Aorta (tissue), 5 donors: Measurements from ENCODE around the gene SLC9A3. TPM values are rescaled to one million over a fixed set of nuclear protein-coding genes. Genes with fewer than 3 reads are reported as not detected.
A peak's percentile ranks its signal among the peaks of the same experiment; 100 is the strongest.

ENCODE experiments used
- ATAC-seq: fragments of 200-7000 bp; cut with Tn5 transposase; one replicate; pipeline ENCODE4 v1.9.1; 2022; ENCODE audit warnings: moderate library complexity; ENCODE audit not compliant: low FRiP score
- DNase-seq, 2 donors: peaks; one replicate each; pipeline ENCODE4 v3.0.0-alpha.2; 2020
- H3K27ac ChIP-seq, 2 donors: one replicate each; pipeline ENCODE4 v1.5.1; 2013; ENCODE audit warnings: low read length in 2 of 2, mild to moderate bottlenecking in 2 of 2, moderate library complexity in 2 of 2, control low read depth in 1 of 2, inconsistent platforms in 1 of 2, low read depth in 1 of 2
- H3K27me3 ChIP-seq, 2 donors: one replicate each; pipeline ENCODE4 v1.6.1; 2013; ENCODE audit warnings: control low read depth in 1 of 2, low read length in 1 of 2, mild to moderate bottlenecking in 1 of 2, moderate library complexity in 1 of 2; ENCODE audit not compliant: insufficient read depth in 2 of 2, control insufficient read depth in 1 of 2
- H3K36me3 ChIP-seq, 2 donors: one replicate each; pipeline ENCODE4 v1.6.1; 2013; ENCODE audit warnings: control low read depth in 1 of 2, low read length in 1 of 2, mild to moderate bottlenecking in 1 of 2; ENCODE audit not compliant: insufficient read depth in 2 of 2, control insufficient read depth in 1 of 2
- H3K4me1 ChIP-seq, 2 donors: one replicate each; pipeline ENCODE4 v1.6.1; 2013; ENCODE audit warnings: low read length in 2 of 2, control low read depth in 1 of 2, mild to moderate bottlenecking in 1 of 2, moderate library complexity in 1 of 2; ENCODE audit not compliant: insufficient read depth in 2 of 2, control insufficient read depth in 1 of 2
- H3K4me3 ChIP-seq, 2 donors: one replicate each; pipeline ENCODE4 v1.5.1; 2013; ENCODE audit warnings: low read length in 2 of 2, control low read depth in 1 of 2, mild to moderate bottlenecking in 1 of 2
- H3K9me3 ChIP-seq: one replicate; pipeline ENCODE4 v1.6.1; 2013; ENCODE audit warnings: mild to moderate bottlenecking, low read length; ENCODE audit not compliant: control insufficient read depth
- WGBS, 2 donors: extraction: QIAGEN DNeasy Blood & Tissue Kit; methylation state at CpG; one replicate each; pipeline ENCODE4 v1.1.7; 2013; 5-methylcytosine and 5-hydroxymethylcytosine counted together
- intact Hi-C, 2 donors: fragments of 100-400 bp; cut with DNase I; formaldehyde crosslinking; loops; one replicate each; pipeline versions ENCODE4 v1.14.2 to v1.15.0; 2022
- polyA plus RNA-seq, 2 donors: library from polyadenylated mRNA; stranded (reverse); fragments of 200-250 nt; gene quantifications; one replicate each; pipeline ENCODE4 v1.2.3, GENCODE V29; 2013
- total RNA-seq, 2 donors: library from RNA; stranded (reverse); fragmentation: NEBNext Ultra II Directional; extraction: Animal tissue kit (Norgen Biotek cat#: 25700); gene quantifications; one replicate each; pipeline ENCODE4 v1.2.1, GENCODE V29; 2021
- donor health status: healthy with polysubstance abuse.
- donor health status: Bipolar disorder and iron deficiency.
- donor health status: DM: no; HTN: no; CAD: no.
- donor health status: DM: no; HTN: no; CAD: no.
- donor health status: DM: yes; HTN: yes; CAD: no.

SLC9A3 gene
- total and polyA plus RNA-seq, 4 donors = 0.59 to 4.3 (median 0.95) TPM

GRCh38 chr5:428754-429452 lies 95.3 kb downstream of the SLC9A3 start:
- Histone ChIP-seq H3K4me3 (no peak overlapping the region), H3K9me3 (no peaks in the 10 kb centered on the region), H3K27ac (no peak overlapping the region), H3K4me1 (no peaks in the 10 kb centered on the region), H3K36me3 (no peaks in the 10 kb centered on the region), H3K27me3 (no peaks in the 10 kb centered on the region)
- 87 to 89% methylated on average over 22 of the region's 22 CpGs for WGBS, 2 donors
- DNase-seq = peak; percentile 38 to 51
- intact Hi-C loops = no loop called here
- ATAC-seq = no peak

- H3K27me3 ChIP-seq = no peaks in the 10 kb centered on the region
- H3K36me3 ChIP-seq = no peaks in the 10 kb centered on the region
- H3K4me3 ChIP-seq = no peak overlapping the region
- H3K27ac ChIP-seq = no peak overlapping the region
- H3K4me1 ChIP-seq = no peaks in the 10 kb centered on the region
- H3K9me3 ChIP-seq = no peaks in the 10 kb centered on the region
- intact Hi-C loops = no loop called here
- WGBS, 2 donors = 89 to 92% methylated on average over 11 of the region's 11 CpGs
- ATAC-seq (no peak), DNase-seq (peak in 1 of 2 donors; percentile 26)
These were observed 96.0 kb downstream of the SLC9A3 start for GRCh38 chr5:428219-428618.

- H3K27ac ChIP-seq = no peak overlapping the region
- H3K9me3 ChIP-seq = no peaks in the 10 kb centered on the region
- no peak overlapping the region for H3K4me3 ChIP-seq
- ATAC-seq (no peak), DNase-seq (peak; percentile 38 to 75)
- no peaks in the 10 kb centered on the region for H3K36me3 ChIP-seq
- H3K27me3 ChIP-seq = no peaks in the 10 kb centered on the region
- intact Hi-C loops = no loop called here
- H3K4me1 ChIP-seq = no peaks in the 10 kb centered on the region
- 94 to 95% methylated on average over 39 of the region's 39 CpGs for WGBS, 2 donors
These were observed 96.7 kb downstream of the SLC9A3 start for GRCh38 chr5:427415-428087.

GRCh38 chr5:426392-426976 lies 97.8 kb downstream of the SLC9A3 start:
- no peaks in the 10 kb centered on the region for H3K9me3 ChIP-seq

GRCh38 chr5:425714-426113 lies 98.5 kb downstream of the SLC9A3 start:
- peak; percentile 44 to 54 for DNase-seq
- intact Hi-C loops = no loop called here
- Histone ChIP-seq H3K4me1 (no peaks in the 10 kb centered on the region), H3K9me3 (no peaks in the 10 kb centered on the region), H3K27me3 (no peaks in the 10 kb centered on the region), H3K27ac (no peak overlapping the region), H3K4me3 (no peak overlapping the region), H3K36me3 (no peaks in the 10 kb centered on the region)
- no peak for ATAC-seq
- WGBS, 2 donors = 43 to 53% methylated on average over 5 of the region's 5 CpGs

More at GRCh38 chr5:426392-426976, 97.8 kb downstream of the SLC9A3 start:
- H3K27ac ChIP-seq = no peak overlapping the region
- no peaks in the 10 kb centered on the region for H3K4me1 ChIP-seq
- 65 to 91% methylated on average over 3 of the region's 3 CpGs for WGBS, 2 donors
- no peaks in the 10 kb centered on the region for H3K27me3 ChIP-seq
- no peak overlapping the region for H3K4me3 ChIP-seq
- ATAC-seq (no peak), DNase-seq (no peak)
- H3K36me3 ChIP-seq = no peaks in the 10 kb centered on the region
- intact Hi-C loops = no loop called here

GRCh38 chr5:424301-425110 lies 99.7 kb downstream of the SLC9A3 start:
- DNase-seq = peak; percentile 49 to 57
- Histone ChIP-seq H3K4me1 (no peaks in the 10 kb centered on the region), H3K4me3 (no peak overlapping the region), H3K36me3 (no peaks in the 10 kb centered on the region), H3K27ac (no peak overlapping the region), H3K27me3 (no peaks in the 10 kb centered on the region), H3K9me3 (no peaks in the 10 kb centered on the region)
- intact Hi-C loops = no loop called here
- 79 to 87% methylated on average over 11 of the region's 11 CpGs for WGBS, 2 donors
- no peak for ATAC-seq

- H3K27me3 ChIP-seq = no peaks in the 10 kb centered on the region
- 79 to 83% methylated on average over 24 of the region's 24 CpGs for WGBS, 2 donors
- ATAC-seq (no peak), DNase-seq (peak; percentile 41 to 51)
- no peak overlapping the region for H3K27ac ChIP-seq
- H3K4me1 ChIP-seq = no peaks in the 10 kb centered on the region
- H3K4me3 ChIP-seq = no peak overlapping the region
- H3K36me3 ChIP-seq = no peaks in the 10 kb centered on the region
- intact Hi-C loops = no loop called here
- no peaks in the 10 kb centered on the region for H3K9me3 ChIP-seq
These were observed 100.5 kb downstream of the SLC9A3 start for GRCh38 chr5:423626-424261.

- no peaks in the 10 kb centered on the region for H3K4me1 ChIP-seq
- 86 to 91% methylated on average over 9 of the region's 9 CpGs for WGBS, 2 donors
- DNase-seq = peak; percentile 36
These were observed 101.0 kb downstream of the SLC9A3 start for GRCh38 chr5:423233-423565.

More at GRCh38 chr5:423233-423565, 101.0 kb downstream of the SLC9A3 start:
- no peaks in the 10 kb centered on the region for H3K27me3 ChIP-seq
- no peak overlapping the region for H3K27ac ChIP-seq
- intact Hi-C loops = no loop called here
- H3K9me3 ChIP-seq = no peaks in the 10 kb centered on the region
- ATAC-seq = no peak
- H3K36me3 ChIP-seq = no peaks in the 10 kb centered on the region
- no peak overlapping the region for H3K4me3 ChIP-seq
